Stimulated activated CD4-positive, alpha-beta T cell treated with anti-CD3 and anti-CD28 coated beads, Interleukin-1b, Interleukin-23, amount 100 ng/mL, for 4 hours (primary cell): ENCODE results near the gene FTCD.
"Not testable (repeated sequence)": the region's sequence is repeated elsewhere in the genome, so short reads cannot be mapped to it uniquely, and the experiment has no call there.

Experiments
- DNase-seq, 2 donors: peaks; one replicate each; pipeline ENCODE4 v3.0.0-alpha.2; 2020; ENCODE audit warnings: low read depth in 2 of 2

FTCD gene

DNA sequence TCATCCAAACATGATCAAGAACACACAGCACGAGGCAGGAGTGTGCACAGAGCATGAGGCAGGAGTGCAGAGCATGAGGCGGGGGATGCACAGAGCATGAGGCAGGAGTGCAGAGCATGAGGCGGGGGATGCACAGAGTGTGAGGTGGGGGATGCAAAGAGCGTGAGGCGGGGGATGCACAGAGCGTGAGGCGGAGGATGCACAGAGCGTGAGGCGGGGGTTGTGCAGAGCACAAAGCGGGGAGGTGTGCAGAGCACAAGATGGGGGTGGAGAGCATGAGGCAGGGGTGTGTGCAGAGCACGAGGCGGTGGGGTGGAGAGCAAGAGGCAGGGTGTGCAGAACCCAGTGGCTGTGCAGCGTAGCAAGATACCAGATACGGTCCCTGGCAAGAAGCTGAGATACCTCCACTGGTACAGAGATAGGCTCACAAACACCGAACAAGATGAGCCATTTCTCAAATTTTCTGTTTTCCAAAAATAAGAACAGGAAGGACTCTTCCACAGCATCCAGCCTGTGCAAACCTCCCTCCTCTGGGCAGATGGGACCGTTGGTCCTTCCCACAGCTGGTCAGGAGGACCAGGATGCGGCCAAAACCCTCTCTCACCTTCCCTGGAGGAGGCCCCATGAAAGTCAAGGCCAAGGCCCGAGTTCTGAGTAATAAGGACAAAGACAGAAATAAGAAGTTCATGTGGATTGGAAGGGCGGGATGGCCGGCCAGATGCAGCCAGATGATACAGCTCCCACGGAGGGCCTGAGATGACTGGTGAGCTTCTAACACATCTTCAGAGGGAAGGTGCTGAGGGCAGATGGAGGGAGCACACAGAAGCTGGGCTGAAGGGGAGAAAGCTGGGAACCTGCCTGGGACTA, 16.9 kb upstream of the FTCD start:
- DNase-seq, result no peak

DNA sequence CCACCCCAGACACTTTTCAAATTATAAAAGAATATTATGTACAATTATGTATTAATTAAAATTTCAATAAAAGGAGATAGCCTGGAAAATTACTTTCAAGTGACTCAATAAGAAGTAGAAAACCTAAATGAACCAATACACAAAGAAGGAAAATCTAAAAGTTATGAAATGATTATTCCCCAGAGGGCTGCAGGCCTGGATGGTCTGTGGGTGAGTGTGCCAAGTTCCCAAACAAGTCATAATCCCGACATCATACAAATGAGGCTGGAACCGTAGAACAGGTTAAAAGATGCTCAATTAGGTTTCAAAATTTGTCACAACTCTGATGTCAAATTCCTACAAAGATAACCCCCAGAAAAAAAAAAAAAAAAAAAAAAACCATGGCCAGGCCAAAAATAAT, 16.2 kb upstream of the FTCD start:
- no peak for DNase-seq

DNA sequence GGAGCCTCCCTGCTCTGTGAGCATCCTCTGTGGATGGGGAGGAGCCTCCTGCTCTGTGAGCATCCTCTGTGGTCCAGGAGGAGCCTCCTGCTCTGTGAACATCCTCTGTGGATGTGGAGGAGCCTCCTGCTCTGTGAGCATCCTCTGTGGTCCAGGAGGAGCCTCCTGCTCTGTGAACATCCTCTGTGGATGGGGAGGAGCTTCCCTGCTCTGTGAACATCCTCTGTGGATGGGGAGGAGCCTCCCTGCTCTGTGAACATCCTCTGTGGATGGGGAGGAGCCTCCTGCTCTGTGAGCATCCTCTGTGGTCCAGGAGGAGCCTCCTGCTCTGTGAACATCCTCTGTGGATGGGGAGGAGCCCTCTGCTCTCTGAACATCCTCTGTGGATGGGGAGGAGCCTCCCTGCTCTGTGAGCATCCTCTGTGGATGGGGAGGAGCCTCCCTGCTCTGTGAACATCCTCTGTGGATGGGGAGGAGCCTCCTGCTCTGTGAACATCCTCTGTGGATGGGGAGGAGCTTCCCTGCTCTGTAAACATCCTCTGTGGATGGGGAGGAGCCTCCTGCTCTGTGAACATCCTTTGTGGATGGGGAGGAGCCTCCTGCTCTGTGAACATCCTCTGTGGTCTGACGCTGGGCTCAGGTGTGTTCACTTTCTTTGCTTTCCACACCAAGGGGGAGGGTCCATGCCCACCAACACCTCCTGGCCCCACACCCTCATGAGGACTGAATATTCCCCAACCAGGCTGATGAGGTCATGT, 15.2 kb upstream of the FTCD start:
- DNase-seq, result not testable (repeated sequence)

DNA sequence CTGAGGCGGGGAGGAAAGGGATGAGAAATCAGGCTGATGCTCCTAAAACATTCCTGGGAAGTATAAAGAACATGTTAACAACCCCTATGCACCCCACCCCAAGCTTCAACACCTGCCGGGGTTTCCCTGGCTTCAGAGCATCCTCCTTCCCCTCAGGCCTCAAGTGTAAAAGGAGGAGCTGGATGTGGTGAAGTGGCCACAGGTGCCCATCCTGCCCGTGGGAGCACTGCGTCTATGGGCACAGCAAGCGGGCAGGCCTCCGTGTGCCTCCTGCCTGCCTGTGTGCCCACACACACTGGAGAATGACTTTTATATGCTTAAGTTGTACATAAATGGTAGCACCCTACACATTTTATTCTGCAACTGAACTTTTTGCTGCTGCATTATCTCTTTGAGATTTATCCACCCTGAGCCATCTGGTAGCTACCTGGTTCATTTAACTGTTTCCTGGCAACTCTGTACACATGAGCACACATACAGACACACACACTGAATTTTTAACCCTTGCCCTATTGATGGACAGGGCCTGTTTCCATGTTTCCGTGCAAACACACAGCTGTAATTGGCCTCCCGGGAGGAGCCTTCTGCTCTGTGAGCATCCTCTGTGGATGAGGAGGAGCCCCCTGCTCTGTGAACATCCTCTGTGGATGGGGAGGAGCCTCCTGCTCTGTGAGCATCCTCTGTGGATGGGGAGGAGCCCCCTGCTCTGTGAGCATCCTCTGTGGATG, 13.4 kb upstream of the FTCD start:
- no peak for DNase-seq

DNA sequence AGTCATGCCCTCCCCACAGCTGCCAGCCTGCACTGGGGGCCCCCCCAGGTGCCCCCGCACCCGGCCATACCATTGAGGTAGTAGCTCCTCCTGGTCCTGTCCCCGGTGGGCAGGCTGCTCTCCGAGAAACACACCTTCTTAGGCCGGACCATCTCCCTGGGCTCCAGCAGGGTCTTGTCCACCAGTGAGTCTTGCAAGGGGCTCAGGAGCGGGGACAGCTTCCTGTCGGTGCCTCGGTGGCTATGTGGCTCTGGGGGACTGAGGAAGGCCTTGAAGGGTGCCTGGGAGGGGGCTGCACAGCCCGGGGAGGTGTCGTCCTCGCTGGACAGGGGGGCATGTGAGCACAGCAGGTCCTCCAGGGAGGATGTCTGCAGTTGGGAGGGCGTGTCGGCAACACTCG, 12.9 kb upstream of the FTCD start:
- no peak for DNase-seq

DNA sequence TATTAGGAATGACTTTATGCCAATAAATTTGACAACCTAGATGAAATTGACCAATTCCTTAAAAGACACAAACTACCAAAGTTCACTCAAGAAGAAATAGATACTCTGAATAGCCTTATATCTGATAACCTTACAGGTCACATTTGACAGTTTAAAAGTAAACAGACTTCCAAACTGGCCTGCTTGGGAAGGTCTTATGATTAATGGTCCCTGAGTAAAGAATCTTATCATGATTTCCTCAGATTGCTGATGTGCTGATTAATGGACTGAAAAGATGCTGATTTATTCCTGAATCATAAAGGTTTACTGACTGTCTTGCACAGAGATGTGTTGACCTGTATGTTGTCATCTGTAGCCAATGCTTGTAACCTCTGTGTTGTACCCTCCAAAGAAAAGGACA, 9.7 kb upstream of the FTCD start:
- DNase-seq, result no peak

DNA sequence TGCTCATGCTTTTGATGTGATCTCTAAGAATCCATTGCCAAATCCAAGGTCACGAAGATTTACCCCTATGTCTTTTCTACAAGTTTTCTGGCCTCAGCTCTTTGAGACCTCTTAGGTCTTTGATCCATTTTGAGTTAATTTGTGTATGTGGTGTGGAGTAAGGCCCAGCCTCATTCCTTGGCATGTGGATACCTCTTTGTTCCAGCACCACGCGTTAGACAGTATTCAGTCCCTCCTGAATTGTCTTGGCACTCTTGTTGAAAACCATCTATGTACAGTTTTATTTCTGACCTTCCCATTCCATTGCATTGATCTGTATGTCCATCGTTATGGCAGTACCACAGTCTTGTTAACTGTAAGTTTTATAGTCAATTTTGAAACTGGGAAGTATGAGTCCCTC, 8.0 kb upstream of the FTCD start:
- no peak for DNase-seq

DNA sequence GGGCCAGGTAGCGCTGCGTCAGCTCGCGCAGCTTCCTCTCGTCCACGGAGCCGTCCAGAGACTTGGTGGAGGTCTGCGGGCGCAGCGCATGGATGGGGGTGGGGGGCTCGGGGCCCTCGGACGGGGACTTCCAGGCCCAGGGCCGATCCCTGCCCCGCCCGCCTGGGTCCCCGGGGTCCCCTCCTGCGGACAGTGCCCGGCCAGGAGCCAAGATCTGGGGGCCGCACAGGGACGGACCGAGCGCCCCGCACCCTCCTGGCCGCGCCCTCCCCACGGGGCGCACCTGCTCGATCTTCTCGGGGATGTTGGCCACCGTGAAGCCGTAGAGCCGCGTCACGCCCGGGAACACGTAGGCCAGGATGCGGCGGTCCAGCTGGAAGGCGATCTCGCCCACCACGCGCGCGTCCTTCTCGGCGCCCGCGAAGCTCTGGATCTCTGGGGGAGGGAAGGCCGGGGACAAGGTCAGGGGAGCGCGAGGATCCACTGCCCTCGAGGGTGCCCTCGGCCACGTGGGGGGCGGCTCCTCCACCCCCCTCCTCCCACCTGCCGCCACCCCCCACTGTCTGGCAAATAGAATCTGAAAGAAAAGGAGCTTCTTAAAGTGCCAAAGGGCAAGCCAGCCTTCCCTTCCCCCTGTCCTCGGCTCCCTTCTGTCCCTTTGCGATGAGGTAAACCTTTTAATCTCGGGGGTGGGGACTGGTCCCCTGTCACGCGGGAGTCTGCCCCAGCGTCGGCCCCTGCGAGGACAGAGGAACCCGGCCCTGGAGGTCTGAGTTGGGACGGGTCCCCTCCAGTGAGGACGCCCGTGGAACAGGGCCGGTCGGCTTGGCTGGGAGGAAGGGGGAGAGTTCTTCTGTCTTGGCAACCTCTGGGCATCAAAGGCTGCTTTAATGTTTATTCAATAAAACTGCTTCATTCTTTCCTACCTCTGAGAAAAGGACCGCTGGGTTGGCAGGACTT, 6.5 kb upstream of the FTCD start:
- no peak for DNase-seq

DNA sequence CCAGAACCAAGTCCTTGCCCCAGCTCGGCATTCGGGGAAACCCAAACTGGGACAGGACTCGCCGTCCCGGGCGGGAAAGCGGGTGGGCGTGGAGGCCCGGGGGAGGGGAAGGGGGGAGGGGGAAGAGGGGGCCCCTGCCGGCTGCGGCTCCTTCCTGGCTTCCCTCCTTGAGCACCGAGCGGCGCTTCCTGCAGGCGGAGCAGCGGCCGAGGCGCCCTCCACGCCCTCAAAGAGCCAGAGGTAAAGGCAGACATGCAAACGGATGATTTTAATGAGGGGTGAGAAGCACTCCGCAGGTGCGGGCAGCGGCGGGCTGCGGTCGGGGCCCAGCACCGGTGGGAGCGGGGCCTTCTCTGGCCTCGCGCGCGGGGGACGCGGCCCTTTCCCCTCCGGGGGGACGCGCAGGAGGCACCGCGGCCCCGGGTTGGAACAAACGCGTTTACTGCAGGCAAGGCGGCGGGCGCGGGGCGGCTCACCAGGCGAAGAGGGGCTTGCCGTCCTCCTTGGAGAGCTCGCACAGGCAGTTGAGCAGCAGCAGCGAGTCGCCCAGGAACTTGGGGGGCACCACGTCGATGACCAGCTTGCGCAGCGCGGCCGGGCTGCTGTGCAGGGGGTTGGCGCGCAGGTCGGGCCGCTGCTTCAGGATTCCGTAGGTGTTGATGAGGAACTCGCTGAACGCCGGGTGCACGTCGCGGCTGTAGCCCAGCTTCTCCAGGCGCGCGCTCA, 5.7 kb upstream of the FTCD start:
- no peak for DNase-seq

DNA sequence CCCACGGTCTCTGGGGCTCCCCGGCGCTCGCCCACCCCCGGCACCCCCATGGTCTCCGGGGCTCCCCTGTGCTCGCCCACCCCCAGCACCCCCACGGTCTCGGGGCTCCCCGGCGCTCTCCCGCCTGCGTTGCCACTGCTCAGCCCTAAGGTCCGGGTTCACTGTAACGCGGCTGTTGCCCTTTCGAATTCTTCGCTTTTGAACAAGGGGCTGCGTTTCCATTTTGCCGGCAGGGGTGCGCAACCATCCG, 5.2 kb upstream of the FTCD start:
- DNase-seq, result no peak

DNA sequence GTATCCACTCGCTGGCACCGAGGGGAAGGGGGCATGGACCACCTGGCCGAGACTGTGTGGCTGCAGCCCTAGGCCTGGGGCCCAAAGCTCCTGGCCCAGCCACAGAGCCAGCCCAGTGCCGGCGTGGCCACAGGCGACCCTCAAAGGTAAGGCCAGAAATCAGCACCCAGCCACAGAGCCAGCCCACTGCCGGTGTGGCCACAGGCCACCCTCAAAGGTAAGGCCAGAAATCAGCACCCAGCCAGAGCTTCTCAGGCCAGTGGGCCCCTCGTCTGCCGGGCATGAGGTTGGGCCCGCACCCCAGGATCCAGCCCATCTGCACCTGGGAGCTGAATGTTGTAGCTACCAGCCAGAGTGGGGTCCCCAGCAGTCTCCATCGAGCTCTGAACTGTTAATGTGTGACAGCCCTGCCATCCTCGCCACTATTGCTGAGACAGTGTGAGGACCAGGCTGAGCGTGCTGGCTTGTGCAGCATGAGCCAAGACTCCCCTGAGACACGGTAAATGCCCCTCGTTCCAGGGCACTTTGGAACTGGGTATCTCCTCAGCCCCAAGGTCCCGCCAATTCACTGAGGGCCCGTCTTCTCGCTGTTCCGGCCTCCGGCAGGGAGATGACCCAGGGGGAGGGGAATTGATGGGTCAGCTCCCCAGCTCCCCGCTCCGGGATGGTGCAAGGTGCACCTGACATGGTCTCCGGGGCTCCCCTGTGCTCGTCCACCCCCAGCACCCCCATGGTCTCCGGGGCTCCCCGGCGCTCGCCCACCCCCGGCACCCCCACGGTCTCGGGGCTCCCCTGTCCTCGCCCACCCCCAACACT, 4.7 kb upstream of the FTCD start:
- no peak for DNase-seq

DNA sequence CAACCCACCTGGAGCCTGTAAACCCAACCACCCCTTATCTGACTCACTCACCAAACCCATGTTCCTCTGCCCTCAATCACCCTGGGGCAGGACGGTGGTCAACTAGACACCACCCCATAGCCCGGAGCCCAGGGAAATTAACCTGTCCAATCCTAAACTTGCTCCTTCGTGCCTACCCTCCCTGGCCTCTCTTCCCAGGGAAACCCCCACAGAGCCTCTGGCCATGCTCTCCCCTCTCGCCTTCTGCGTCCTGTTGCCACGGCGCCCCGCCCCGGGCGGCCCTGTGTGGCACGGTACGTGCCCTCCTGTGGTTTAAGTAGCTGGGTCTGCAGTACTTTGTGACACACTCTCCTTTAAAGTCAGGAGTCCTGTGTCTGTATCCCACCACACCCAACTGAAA, 4.0 kb upstream of the FTCD start:
- DNase-seq, result no peak

DNA sequence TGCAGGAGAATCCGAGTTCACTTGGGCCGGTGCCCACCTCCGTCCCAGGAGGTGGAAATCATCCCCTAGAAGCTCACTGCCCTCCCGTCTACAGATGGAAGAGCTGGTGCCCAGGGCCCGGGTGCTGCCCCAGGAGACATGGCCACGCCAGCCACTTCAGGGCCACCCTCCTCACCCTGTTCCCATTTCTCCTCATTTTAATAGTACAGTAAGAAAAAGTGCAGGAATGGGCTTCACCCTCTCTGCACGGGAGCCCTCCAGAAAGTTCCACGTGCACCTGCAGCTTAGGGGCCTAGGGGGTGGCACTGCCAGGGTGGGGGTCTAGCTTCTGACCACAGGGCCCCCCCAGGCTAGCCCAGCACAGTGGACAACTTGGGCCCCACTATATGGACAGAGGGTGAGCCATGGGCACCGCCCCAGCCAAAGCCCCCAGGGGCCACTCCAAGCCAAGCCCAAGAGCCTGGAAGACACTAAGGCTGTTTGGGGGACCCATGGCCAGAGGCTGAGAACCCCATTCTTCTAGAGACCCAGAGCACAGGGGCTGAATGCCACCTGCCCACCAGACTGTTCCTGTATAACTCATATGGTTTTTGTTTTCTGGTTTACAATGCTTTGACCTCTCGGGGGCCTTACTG, 3.4 kb upstream of the FTCD start:
- no peak for DNase-seq

DNA sequence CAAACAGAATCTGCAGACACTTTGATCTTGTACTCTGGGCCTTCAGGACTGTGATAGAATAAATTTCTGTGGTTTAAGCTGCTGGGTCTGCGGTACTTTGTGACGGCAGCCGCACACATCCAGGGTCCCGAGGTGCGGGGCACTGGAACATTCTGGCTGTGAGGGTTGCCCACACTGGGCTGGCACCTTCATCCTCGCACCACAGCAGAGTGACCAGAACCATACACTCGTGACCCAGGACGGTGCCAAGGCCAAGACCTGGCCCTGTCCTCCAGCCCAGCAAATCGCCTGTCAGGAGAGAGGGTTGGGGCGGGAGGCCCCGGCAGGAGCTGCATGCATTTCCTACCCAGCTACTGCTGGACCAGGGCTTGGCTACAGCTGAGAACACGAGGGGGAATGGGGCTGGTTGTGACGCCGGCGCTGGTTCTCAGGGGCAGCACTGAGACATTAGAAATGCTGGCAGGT, 2.6 kb upstream of the FTCD start:
- no peak for DNase-seq

DNA sequence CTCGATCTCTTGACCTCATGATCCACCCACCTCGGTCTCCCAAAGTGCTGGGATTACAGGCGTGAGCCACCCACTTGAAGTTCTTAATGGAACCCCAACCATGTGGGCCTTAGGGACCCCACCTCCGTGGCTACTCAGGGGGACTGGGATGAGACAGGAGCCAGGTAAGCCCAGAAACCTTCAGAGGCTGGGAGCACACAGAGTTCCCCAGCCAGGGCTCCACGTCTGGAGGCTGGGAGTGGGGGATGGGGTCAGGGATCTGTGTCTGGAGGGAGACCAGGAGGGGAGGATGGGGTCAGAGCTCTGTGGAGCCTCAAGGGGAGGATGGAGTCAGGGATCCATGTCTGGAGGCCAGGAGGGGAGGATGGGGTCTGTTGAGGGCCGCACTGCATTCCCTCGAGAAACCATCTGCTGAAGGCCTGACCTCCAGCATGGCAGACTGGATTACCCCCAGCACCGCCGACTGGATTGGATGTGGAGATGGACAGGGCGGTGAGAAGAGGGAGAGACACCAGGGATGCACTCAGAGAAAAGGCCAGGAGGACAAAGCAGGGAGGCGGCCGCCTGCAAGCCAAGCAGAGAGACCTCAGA, 2.1 kb upstream of the FTCD start:
- no peak for DNase-seq

DNA sequence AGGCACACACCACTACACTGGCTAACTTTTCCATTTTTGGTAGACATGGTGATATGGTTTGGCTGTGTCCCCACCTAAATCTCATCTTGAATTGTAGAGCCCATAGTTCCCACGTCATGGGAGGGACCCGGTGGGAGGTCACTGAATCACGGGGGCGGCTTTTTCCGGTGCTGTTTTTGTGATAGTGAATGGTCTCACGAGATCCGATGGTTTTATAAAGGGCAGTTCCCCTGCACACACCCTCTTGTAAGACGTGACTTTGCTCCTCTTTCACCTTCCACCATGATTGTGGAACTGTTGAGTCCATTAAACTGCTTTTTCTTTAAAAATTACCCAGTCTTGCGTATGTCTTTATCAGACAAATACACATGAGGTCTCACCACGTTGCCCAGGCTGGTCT, 1.3 kb upstream of the FTCD start:
- DNase-seq, result no peak

DNA sequence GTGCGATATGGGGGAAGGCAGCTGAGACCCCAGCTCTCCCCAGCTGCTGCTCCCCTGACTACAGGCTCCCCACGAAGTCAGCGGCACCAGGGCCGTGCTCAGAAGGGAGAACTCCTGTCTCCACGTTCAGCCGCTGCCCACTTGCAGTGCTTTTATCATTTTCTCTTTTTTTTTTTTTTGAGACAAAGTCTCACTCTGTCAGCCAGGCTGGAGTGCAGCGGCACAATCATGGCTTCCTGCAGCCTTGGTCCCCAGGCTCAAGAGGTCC, 933 bp upstream of the FTCD start:
- no peak for DNase-seq

DNA sequence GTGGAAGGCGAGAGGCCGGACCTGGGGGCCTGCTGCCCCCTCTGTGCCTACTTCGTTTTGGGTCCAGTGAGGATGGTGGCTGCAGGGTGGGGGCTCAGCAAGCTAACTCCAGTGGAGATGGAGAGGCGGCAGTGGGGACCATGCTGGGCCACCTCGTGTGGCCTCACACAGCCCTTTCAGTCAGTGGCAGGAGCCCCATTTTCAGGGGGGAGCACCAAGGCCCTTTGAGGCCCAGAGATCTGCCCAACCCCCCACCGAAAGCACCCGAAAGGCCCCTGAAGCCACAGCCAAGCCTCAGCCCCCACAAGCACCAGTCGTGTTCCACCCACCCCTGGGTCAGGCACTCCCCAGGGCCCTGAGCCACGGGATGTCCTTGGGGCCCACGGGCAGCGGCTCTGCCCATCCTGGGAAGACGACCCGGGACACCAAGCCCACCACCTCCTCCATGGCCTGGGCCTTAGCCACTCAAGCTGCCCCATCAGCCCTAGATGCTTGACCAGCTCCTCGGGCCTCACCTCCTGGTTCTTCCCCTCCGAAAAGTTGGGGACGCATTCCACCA, 345 bp downstream of the FTCD start:
- DNase-seq, result no peak
